HL-60/S4 treated with retinoic acid at 250 ng/mL for 4 days and 3 days (cell line): ENCODE data around the gene NLGN1.

Source experiments
- in situ Hi-C: fragments of 300-500 bp; cut with MboI; formaldehyde crosslinking; loops from 2 replicates; pipeline ENCODE4 v1.7.0; 2022; ENCODE audit warnings: low sequenced_read_pairs

The NLGN1 gene

DNA sequence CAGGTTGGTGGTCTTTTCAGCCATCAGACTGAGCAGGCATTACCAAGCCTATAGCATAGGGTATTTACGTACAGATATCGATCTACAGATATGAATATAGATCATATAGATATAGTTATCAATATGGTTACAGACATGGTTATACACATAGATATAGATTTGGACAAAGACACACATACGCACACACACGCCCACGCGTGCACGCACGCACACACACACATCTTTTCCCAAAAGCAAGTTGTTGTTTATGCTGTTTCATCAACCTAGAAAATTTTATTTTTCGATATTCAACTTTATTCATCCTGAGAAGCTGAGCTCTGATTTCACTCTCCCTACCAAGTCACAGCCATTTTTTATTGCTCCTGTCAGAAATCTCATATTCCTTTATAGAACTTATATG is 309.1 kb downstream of the NLGN1 start:
- in situ Hi-C loops: no loop called here

DNA sequence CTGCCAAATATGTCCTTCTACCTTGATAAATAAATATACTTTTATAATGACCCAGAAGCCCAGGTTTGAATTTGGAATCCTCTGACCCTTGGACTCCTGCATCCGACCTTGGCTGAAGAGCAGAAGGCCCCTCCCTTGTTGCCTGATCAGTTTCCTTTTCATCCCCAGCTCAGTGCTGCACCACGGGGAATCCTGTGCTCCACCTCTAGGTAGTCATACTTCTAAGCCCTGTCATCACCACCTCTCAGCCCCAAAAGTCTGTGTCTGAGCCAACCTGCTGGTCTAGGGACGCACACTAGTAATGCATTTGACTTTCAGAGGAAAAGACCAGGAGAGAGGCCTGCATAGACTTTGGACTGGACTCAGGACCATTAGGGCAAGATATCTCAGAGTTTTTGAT is 310.6 kb downstream of the NLGN1 start:
- in situ Hi-C loops: no loop called here

- in situ Hi-C loops: no loop called here
Measured at GRCh38 chr3:173709026-173709425, 311.5 kb downstream of the NLGN1 start.

DNA sequence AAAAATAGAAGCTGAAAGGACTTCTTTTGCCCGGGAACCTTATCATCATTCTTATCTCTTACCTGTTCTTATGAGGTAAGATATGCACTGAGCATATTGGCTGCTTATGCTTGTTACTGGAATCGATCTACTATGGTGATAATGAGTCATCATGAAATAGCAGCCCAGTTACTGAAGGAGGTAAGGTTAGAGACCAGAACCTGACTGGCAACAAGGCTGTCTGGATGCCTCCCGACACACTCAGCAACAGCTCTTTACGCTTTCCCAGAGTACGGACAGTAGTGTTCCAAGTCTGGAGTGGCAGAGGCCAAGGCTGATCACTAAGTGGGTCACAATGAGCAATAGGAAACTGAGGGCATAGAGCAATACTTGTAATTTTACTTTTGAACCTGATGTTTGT is 314.1 kb downstream of the NLGN1 start:
- in situ Hi-C loops: no loop called here

- in situ Hi-C loops: no loop called here
Measured at GRCh38 chr3:173719585-173719984, 322.0 kb downstream of the NLGN1 start.

DNA sequence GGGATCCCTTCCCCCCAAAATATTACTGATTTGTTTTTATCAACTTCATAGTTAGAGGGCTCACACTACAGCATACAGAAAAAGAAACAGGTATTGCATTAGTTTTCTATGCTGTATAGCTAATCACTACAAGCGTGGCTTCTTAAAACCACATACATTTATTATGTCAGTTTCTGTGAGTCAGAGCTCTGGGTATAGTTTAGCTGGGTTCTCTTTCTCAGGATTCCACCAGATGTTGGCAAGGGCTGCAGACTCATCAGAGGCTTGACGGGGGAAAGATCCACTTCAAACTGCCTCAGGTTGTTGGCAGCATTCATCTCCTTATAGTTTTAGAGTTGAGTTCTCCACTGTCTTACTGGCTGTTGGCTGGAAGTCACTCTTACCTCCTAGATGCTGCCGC is 328.0 kb downstream of the NLGN1 start:
- in situ Hi-C loops: no loop called here

- in situ Hi-C loops: no loop called here
Measured at GRCh38 chr3:173730391-173730790, 332.8 kb downstream of the NLGN1 start.

DNA sequence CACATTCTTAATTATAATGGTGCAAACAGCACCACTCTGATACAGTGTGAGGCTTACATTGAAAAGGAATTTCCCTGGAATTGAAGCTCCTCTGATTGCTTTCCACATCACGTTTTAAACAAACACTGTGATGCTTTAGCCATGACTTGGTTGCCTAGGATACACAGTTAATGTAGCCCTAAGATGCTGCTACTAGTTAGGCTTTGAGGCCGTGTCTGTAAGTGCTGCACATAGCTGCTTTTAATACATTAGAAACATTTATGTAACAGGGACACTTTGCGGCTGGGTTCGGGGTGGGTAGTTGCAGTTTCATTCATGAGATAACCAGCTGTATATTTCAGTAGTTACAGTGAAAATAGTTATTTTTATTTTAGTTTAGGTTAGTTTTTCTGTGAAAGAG is 334.7 kb downstream of the NLGN1 start:
- in situ Hi-C loops: no loop called here

- in situ Hi-C loops: no loop called here
Measured at GRCh38 chr3:173733029-173733652, 335.6 kb downstream of the NLGN1 start.

DNA sequence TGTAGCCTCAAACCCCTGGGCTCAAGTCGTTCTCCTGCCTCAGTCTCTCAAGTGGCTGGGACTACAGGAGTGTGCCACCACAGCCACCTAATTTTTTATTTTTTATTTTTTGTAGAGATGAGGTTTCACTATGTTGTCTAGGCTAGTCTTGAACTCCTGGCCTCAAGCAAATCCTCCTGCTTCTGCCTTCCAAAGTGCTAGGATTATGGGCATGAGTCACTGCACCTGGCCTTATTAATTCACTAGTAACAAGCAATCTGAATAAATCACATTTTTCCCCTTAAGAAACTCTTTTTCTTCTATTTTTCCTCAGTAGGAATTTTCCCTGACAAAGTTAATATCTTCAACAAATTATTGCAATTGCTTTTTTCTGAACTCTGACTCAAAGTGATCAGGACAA is 336.9 kb downstream of the NLGN1 start:
- in situ Hi-C loops: no loop called here

GRCh38 chr3:173734895-173735294 is 337.4 kb downstream of the NLGN1 start:
- in situ Hi-C loops: no loop called here

DNA sequence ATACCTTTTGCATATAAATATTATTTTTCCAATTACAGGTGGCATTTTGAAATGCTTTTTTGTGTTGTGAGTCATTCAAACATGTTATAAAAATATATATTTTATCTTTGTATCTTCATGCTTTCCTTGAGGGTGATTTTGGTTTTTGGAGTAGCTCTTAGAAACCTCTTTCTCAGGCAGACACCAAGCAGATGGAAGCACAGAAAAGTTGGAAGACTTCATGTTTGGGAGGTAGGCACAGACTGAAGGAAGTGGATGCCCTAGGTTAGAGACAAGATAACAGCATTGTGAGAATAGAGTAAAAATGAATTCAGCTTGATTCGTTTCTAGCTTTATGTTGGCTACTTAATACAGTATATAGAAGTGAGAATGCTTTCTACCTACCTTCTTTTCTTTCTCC is 338.3 kb downstream of the NLGN1 start:
- in situ Hi-C loops: no loop called here

GRCh38 chr3:173737167-173737808 is 339.7 kb downstream of the NLGN1 start:
- in situ Hi-C loops: no loop called here

DNA sequence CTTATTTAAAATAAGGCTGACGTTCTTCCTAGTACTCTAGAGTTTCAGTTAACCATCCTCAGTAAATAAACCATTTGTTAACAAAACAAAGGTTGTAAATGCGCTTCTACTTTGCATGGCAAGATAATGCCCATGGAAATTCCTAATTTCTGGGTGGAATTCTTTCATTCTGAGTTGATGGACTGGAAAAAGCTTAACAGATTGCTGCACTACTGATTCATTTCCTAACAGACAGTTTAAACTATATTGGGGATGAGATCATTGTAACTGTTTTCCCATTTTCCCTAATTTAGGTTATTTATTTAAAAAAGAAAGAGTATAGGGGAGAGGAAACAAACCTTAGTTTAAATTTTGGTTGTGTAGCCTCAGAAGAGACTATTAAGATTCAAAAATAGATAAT is 342.2 kb downstream of the NLGN1 start:
- in situ Hi-C loops: no loop called here

GRCh38 chr3:173742491-173742890 is 344.9 kb downstream of the NLGN1 start:
- in situ Hi-C loops: no loop called here

DNA sequence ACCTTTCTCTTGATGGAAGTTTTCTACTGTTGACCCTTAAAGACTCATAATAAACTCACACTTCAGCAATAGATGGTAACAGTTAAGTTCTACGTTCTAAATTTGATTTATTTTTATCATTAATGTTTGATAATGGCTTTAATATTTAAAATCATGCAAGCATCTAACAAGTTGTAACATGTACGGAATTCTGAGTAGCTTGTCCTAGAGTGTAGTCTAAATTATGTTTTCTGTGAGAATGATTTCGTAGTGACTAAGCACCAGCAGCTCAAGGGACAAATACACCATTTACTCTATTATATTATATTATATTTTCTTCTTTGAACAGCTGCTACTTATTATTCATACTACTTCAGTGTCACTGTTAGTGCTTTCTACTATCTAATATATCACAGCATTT is 345.6 kb downstream of the NLGN1 start:
- in situ Hi-C loops: no loop called here

DNA sequence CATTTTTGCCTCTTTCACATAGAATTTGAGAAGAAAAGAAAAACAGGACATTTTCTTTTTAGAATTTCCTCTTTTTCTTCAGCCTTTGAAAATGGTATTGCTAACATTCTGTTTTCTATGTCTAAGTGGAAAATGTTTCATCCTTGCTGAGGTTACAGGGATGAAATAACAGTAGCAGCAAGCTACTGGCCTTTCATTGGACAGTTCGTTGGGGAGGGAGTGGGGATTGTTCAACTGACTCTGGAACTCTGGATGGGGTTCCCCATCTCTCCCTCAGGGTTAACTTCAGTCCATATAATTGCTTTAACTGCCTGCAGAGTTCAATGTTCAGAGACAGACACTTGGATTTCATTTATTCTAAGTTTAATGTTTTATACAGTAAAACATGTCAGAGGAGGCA is 346.0 kb downstream of the NLGN1 start:
- in situ Hi-C loops: no loop called here

- in situ Hi-C loops: no loop called here
Measured at GRCh38 chr3:173744479-173744878, 346.9 kb downstream of the NLGN1 start.

GRCh38 chr3:173744895-173745294 is 347.4 kb downstream of the NLGN1 start:
- in situ Hi-C loops: no loop called here

DNA sequence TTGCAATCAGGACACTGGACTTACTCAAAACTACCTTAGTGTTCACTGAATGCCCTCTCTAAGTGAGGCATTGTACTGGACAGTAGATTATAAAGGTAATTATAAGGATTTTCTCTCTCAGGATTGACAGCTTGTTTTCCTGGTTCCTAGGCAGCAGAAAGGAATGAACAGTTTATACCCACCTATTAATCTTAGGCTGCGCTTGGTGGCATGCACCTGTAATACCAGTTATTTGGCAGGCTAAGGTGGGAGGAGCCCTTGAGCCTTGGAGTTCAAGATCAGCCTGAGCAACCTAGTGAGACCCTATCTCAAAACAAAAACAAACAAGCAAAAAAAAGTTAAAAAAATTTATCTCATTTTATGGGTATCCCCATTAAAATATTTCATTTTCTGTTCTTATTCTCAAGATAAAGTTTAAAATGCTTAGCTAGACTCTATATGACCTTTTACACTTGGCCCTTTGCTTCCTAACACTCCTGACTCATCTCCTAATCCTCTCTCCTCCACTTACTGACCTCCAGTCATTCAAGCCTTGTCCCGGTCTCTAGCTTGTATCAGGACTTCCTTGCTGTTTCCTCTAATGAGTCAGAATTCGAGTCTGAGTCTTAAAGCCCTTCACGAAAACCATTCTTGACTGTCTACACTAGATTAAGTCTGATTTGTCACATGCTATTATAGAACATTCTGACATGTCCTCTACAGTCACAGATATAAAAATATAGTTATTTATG is 348.6 kb downstream of the NLGN1 start:
- in situ Hi-C loops: no loop called here

DNA sequence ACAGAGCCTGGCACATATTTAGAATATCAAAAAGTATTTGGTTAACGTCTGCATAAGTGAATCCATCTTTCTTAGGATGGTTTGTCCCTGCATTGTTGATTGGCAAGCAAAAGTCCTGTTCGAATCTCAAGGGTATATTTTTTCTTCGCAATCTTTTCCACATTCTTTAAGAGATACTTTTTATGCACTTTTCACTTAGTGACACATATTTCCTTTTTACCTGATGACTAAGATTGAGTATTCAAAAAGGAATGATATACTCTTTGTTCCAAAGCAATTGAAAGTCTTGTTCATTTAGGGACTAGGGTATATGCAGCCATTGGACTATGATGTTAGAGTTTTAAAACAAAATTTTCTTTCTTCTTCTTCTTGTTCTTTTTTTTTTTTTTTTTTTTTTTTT is 349.9 kb downstream of the NLGN1 start:
- in situ Hi-C loops: no loop called here

GRCh38 chr3:173748105-173748504 is 350.6 kb downstream of the NLGN1 start:
- in situ Hi-C loops: no loop called here
